Calu3 (cell line): ENCODE results near the gene HMGA1. TPM values are rescaled to one million over a fixed set of nuclear protein-coding genes. Genes with fewer than 3 reads are reported as not detected.

Experiments
- BruUV-seq: library from RNA; stranded (reverse); fragments of 400-500 nt; replicated peaks from 2 replicates; lab custom pipeline; 2021; lab: Mats Ljungman, UMichigan
- CTCF ChIA-PET: fragments of 300-600 bp; sonication (Branson Sonifier 250); formaldehyde crosslinking; loops from one replicate; lab custom pipeline; 2022; ENCODE audit warnings: antibody characterized with exemption; lab: Charles Lee
- DNase-seq: peaks from one replicate; pipeline ENCODE4 v3.0.0; 2022
- H3K27ac Mint-ChIP-seq: one replicate; pipeline ENCODE4 v1.8.0; 2022; ENCODE audit warnings: mixed read lengths; ENCODE audit not compliant: unreplicated experiment
- H3K27me3 Mint-ChIP-seq: one replicate; pipeline ENCODE4 v1.8.0; 2022; ENCODE audit warnings: mixed read lengths; ENCODE audit not compliant: unreplicated experiment
- H3K36me3 Mint-ChIP-seq: one replicate; pipeline ENCODE4 v1.8.0; 2022; ENCODE audit warnings: mild to moderate bottlenecking, moderate library complexity, mixed read lengths; ENCODE audit not compliant: insufficient read depth, unreplicated experiment
- H3K4me1 Mint-ChIP-seq: one replicate; pipeline ENCODE4 v1.8.0; 2022; ENCODE audit warnings: mild to moderate bottlenecking, low read depth, mixed read lengths; ENCODE audit not compliant: unreplicated experiment
- H3K4me3 Mint-ChIP-seq: one replicate; pipeline ENCODE4 v1.8.0; 2022; ENCODE audit warnings: mild to moderate bottlenecking, low read depth, moderate library complexity, mixed read lengths; ENCODE audit not compliant: unreplicated experiment
- H3K9me3 Mint-ChIP-seq: one replicate; pipeline ENCODE4 v1.8.0; 2022; ENCODE audit warnings: low read depth, mixed read lengths; ENCODE audit not compliant: unreplicated experiment
- CTCF ChIP-seq: fragments of 200-600 bp; IDR thresholded peaks from one replicate; pipeline ENCODE4 v1.8.0; 2022; ENCODE audit warnings: antibody characterized with exemption; ENCODE audit not compliant: unreplicated experiment
- intact Hi-C: fragments of 100-400 bp; cut with micrococcal nuclease; formaldehyde crosslinking; loops from one replicate; pipeline ENCODE4 v1.10.0; 2022; ENCODE audit not compliant: unreplicated experiment
- total RNA-seq: library from RNA; stranded (reverse); gene quantifications from 2 replicates; pipeline ENCODE4 v1.2.3, GENCODE V29; 2022

The HMGA1 gene
- total RNA-seq, 1 experiment from 2014 or later, result 1,138 TPM

- CTCF ChIA-PET, result interaction anchor here (0.5 kb wide), 2 partner anchors 11 to 230 kb away, joined by 3 to 10 read pairs; no protein-coding TSS in a partner anchor
- H3K4me3 Mint-ChIP-seq, result no peak overlapping the region
Measured at GRCh38 chr6:34200340-34200971, 36.2 kb upstream of the HMGA1 start.

GRCh38 chr6:34201455-34202107, 35.1 kb upstream of the HMGA1 start:
- no TSS peak for BruUV-seq
- no peak for TF ChIP-seq CTCF
- Mint-ChIP-seq H3K9me3 (no peaks in the 10 kb centered on the region), H3K4me3 (no peak overlapping the region), H3K27me3 (no peaks in the 10 kb centered on the region), H3K27ac (no peak overlapping the region), H3K4me1 (peaks cover 3% of the 10 kb centered on the region), H3K36me3 (peaks cover 3% of the 10 kb centered on the region)
- CTCF ChIA-PET, result interaction anchor here (0.6 to 1.7 kb wide), 5 partner anchors 43 to 214 kb away, joined by 3 to 9 read pairs (median 3); partner anchors contain the start of gene SMIM29
- DNase-seq, result no peak
- intact Hi-C loops, result no loop called here

More at GRCh38 chr6:34200340-34200971, 36.2 kb upstream of the HMGA1 start:
- no TSS peak for BruUV-seq
- Mint-ChIP-seq H3K36me3 (peaks cover 8% of the 10 kb centered on the region), H3K27me3 (peaks cover 4% of the 10 kb centered on the region), H3K9me3 (no peaks in the 10 kb centered on the region), H3K4me1 (peaks cover 12% of the 10 kb centered on the region), H3K27ac (no peak overlapping the region)
- no peak for TF ChIP-seq CTCF
- intact Hi-C loops, result no loop called here
- no peak for DNase-seq

- CTCF ChIA-PET, result interaction anchor here (0.5 to 1.7 kb wide), 4 partner anchors 42 to 213 kb away, joined by 3 to 9 read pairs (median 4); partner anchors contain the start of gene SMIM29
- no peak for TF ChIP-seq CTCF
- no TSS peak for BruUV-seq
- Mint-ChIP-seq H3K27me3 (no peaks in the 10 kb centered on the region), H3K4me3 (no peak overlapping the region), H3K9me3 (no peaks in the 10 kb centered on the region), H3K4me1 (no peaks in the 10 kb centered on the region), H3K36me3 (no peaks in the 10 kb centered on the region), H3K27ac (no peak overlapping the region)
- no peak for DNase-seq
- intact Hi-C loops, result no loop called here
Measured at GRCh38 chr6:34202329-34203201, 34.1 kb upstream of the HMGA1 start.

GRCh38 chr6:34204693-34205092, 32.0 kb upstream of the HMGA1 start:
- no peaks in the 10 kb centered on the region for H3K27me3 Mint-ChIP-seq

More at GRCh38 chr6:34204693-34205092, 32.0 kb upstream of the HMGA1 start:
- no peak for DNase-seq
- CTCF ChIA-PET, result interaction anchor here (0.6 kb wide), 1 partner anchor 187 kb away, joined by 3 read pairs; no protein-coding TSS in a partner anchor
- intact Hi-C loops, result no loop called here
- H3K36me3 Mint-ChIP-seq, result no peaks in the 10 kb centered on the region
- no peak for TF ChIP-seq CTCF
- no peaks in the 10 kb centered on the region for H3K9me3 Mint-ChIP-seq
- H3K27ac Mint-ChIP-seq, result no peak overlapping the region
- H3K4me1 Mint-ChIP-seq, result no peaks in the 10 kb centered on the region
- H3K4me3 Mint-ChIP-seq, result no peak overlapping the region
- no TSS peak for BruUV-seq
